T follicular helper cell (primary cell): ENCODE data around the gene DTNB.
"Not testable (repeated sequence)": the region's sequence is repeated elsewhere in the genome, so short reads cannot be mapped to it uniquely, and the experiment has no call there.

ENCODE experiments used
- DNase-seq: peaks from one replicate; pipeline ENCODE4 v3.0.0-alpha.2; 2020; ENCODE audit warnings: low read depth

DTNB gene

GRCh38 chr2:25419678-25420242, 253.6 kb downstream of the DTNB start:
- DNase-seq: no peak

GRCh38 chr2:25418944-25419677, 254.3 kb downstream of the DTNB start:
- DNase-seq: no peak

GRCh38 chr2:25417715-25418369, 255.5 kb downstream of the DTNB start:
- DNase-seq: no peak

GRCh38 chr2:25416674-25417073, 256.7 kb downstream of the DTNB start:
- no peak for DNase-seq

- no peak for DNase-seq
These were observed 258.6 kb downstream of the DTNB start for GRCh38 chr2:25414781-25415180.

- DNase-seq: not testable (repeated sequence)
These were observed 260.0 kb downstream of the DTNB start for GRCh38 chr2:25413409-25413808.

GRCh38 chr2:25411753-25412152, 261.6 kb downstream of the DTNB start:
- no peak for DNase-seq

- DNase-seq: no peak
These were observed 262.1 kb downstream of the DTNB start for GRCh38 chr2:25411281-25411680.

GRCh38 chr2:25410370-25410769, 263.0 kb downstream of the DTNB start:
- no peak for DNase-seq

GRCh38 chr2:25409468-25409867, 263.9 kb downstream of the DTNB start:
- DNase-seq: no peak

GRCh38 chr2:25409044-25409443, 264.3 kb downstream of the DTNB start:
- DNase-seq: no peak

GRCh38 chr2:25405611-25406295, 267.6 kb downstream of the DTNB start:
- DNase-seq: no peak

GRCh38 chr2:25403120-25403760, 270.1 kb downstream of the DTNB start:
- DNase-seq: not testable (repeated sequence)

- DNase-seq: no peak
These were observed 270.9 kb downstream of the DTNB start for GRCh38 chr2:25402477-25402876.

- no peak for DNase-seq
These were observed 271.9 kb downstream of the DTNB start for GRCh38 chr2:25401307-25402026.

GRCh38 chr2:25400576-25401216, 272.7 kb downstream of the DTNB start:
- DNase-seq: no peak

- no peak for DNase-seq
These were observed 273.2 kb downstream of the DTNB start for GRCh38 chr2:25400169-25400568.

- DNase-seq: no peak
These were observed 274.8 kb downstream of the DTNB start for GRCh38 chr2:25398534-25398933.

GRCh38 chr2:25397777-25398176, 275.6 kb downstream of the DTNB start:
- DNase-seq: no peak

GRCh38 chr2:25389161-25389560, 284.2 kb downstream of the DTNB start:
- no peak for DNase-seq

GRCh38 chr2:25388491-25388890, 284.9 kb downstream of the DTNB start:
- DNase-seq: no peak
